Right lobe of liver (tissue), 6 donors: ENCODE data around the gene SYNE4. TPM values are rescaled to one million over a fixed set of nuclear protein-coding genes. Genes with fewer than 3 reads are reported as not detected.
"Not testable (repeated sequence)": the region's sequence is repeated elsewhere in the genome, so short reads cannot be mapped to it uniquely, and the experiment has no call there.

Source experiments
- ATAC-seq, 4 donors: fragments of 200-7000 bp; cut with Tn5 transposase; one replicate each; pipeline ENCODE4 v1.9.1; 2020; ENCODE audit warnings: mild to moderate bottlenecking in 4 of 4, moderate library complexity in 4 of 4
- DNase-seq, 3 donors: peaks; one replicate each; pipeline ENCODE4 v3.0.0-alpha.2; 2020
- H3K27ac ChIP-seq, 3 donors: fragments of 200-600 bp; one replicate each; pipeline ENCODE4 v1.8.0; 2022
- H3K27me3 ChIP-seq, 2 donors: fragments of 200-600 bp; one replicate each; pipeline ENCODE4 v1.8.0; 2022
- H3K36me3 ChIP-seq, 4 donors: fragments of 200-600 bp; sonication (generic) in 1 of 4; one replicate each; pipeline versions ENCODE4 v1.5.1 to v1.8.0; 2017 to 2022; ENCODE audit warnings: control low read depth in 1 of 4
- H3K4me1 ChIP-seq, 4 donors: fragments of 200-600 bp; sonication (generic) in 1 of 4; one replicate each; pipeline versions ENCODE4 v1.5.1 to v1.8.0; 2017 to 2022; ENCODE audit warnings: control low read depth in 1 of 4
- H3K4me3 ChIP-seq, 3 donors: fragments of 200-600 bp; one replicate each; pipeline ENCODE4 v1.8.0; 2022
- H3K9me3 ChIP-seq, 4 donors: fragments of 200-600 bp; sonication (generic) in 1 of 4; one replicate each; pipeline versions ENCODE4 v1.5.1 to v1.8.0; 2017 to 2022; ENCODE audit warnings: control low read depth in 1 of 4
- CTCF ChIP-seq, 4 donors: fragments of 200-600 bp in 3 of 4; fragments of 450-650 bp in 1 of 4; IDR thresholded peaks; one replicate each; pipeline versions ENCODE4 v1.5.1 to v1.8.0; 2016 to 2022; ENCODE audit warnings: antibody characterized with exemption in 4 of 4, mild to moderate bottlenecking in 2 of 4
- POLR2A ChIP-seq: fragments of 450-650 bp; IDR thresholded peaks from one replicate; pipeline ENCODE4 v1.6.1; 2017; ENCODE audit warnings: antibody characterized with exemption, mild to moderate bottlenecking
- WGBS: methylation state at CpG from one replicate; pipeline ENCODE4 v1.1.6; 2018; ENCODE audit warnings: low coverage, low lambda C conversion rate; ENCODE audit not compliant: insufficient coverage; ENCODE audit errors: missing lambda C conversion rate; 5-methylcytosine and 5-hydroxymethylcytosine counted together
- intact Hi-C, 2 donors: fragments of 100-400 bp; cut with DNase I; formaldehyde crosslinking; loops; one replicate each; pipeline versions ENCODE4 v1.11.2 to v1.14.1; 2022
- total RNA-seq, 6 experiments: library from RNA; depleted of rRNA in 2 of 6; stranded (reverse); fragments of >200 nt in 2 of 6; fragmentation: NEBNext Ultra II Directional in 3 of 6; extraction: Animal tissue kit (Norgen Biotek cat#: 25700) in 3 of 6; gene quantifications; one replicate each; pipeline versions ENCODE4 v1.1.0 to v1.2.4, GENCODE V29; 2016 to 2023
- donor health status: DM: no; HTN: yes; CAD: no.
- donor health status: DM: no; HTN: no; CAD: no.
- donor health status: DM: no; HTN: no; CAD: no.
- donor health status: DM: no; HTN: yes; CAD: no.
- donor health status: DM: no; HTN: yes; CAD: no.

Gene SYNE4
- total RNA-seq, 6 experiments from 2014 or later = 3.9 to 7.5 (median 7.0) TPM

GRCh38 chr19:35986111-35986510, 22.5 kb downstream of the SYNE4 start:
- Histone ChIP-seq H3K27me3 (peaks cover 0 to 5% of the 10 kb centered on the region in 2 donors), H3K36me3 (no peaks in the 10 kb centered on the region), H3K27ac (no peak overlapping the region), H3K4me3 (no peak overlapping the region), H3K9me3 (no peaks in the 10 kb centered on the region), H3K4me1 (no peaks in the 10 kb centered on the region)
- intact Hi-C loops = no loop called here
- no peak for ATAC-seq
- DNase-seq = no peak
- TF ChIP-seq POLR2A (no peak), CTCF (IDR thresholded peaks at IDR 0.05) (no peak)
- WGBS = no CpG with 5 or more reads among the region's 5 CpGs

- no peak for TF ChIP-seq POLR2A
- TF ChIP-seq CTCF (IDR thresholded peaks at IDR 0.05) = no peak
- H3K27me3 ChIP-seq = peaks cover 0 to 5% of the 10 kb centered on the region in 2 donors
- 40% methylated on average over 2 of the region's 8 CpGs for WGBS
Observed at GRCh38 chr19:35983177-35983576, 25.4 kb downstream of the SYNE4 start.

GRCh38 chr19:35980997-35981396, 27.6 kb downstream of the SYNE4 start:
- DNase-seq, H3K27me3 ChIP-seq, H3K27ac ChIP-seq, H3K9me3 ChIP-seq, ATAC-seq, H3K4me3 ChIP-seq, H3K36me3 ChIP-seq, H3K4me1 ChIP-seq, intact Hi-C loops: not testable (repeated sequence)
- WGBS = 71% methylated on average over 4 of the region's 4 CpGs

More at GRCh38 chr19:35983177-35983576, 25.4 kb downstream of the SYNE4 start:
- Histone ChIP-seq H3K36me3 (no peaks in the 10 kb centered on the region), H3K9me3 (no peaks in the 10 kb centered on the region), H3K27ac (no peak overlapping the region), H3K4me3 (no peak overlapping the region), H3K4me1 (no peaks in the 10 kb centered on the region)
- intact Hi-C loops = no loop called here
- ATAC-seq (no peak), DNase-seq (no peak)

GRCh38 chr19:35978832-35979365, 29.7 kb downstream of the SYNE4 start:
- H3K27ac ChIP-seq = no peak overlapping the region
- no peak for DNase-seq
- intact Hi-C loops = no loop called here
- no peaks in the 10 kb centered on the region for H3K27me3 ChIP-seq
- H3K9me3 ChIP-seq = no peaks in the 10 kb centered on the region
- no peak overlapping the region for H3K4me3 ChIP-seq
- H3K4me1 ChIP-seq = no peaks in the 10 kb centered on the region
- WGBS = 42% methylated on average over 13 of the region's 20 CpGs
- TF ChIP-seq CTCF (IDR thresholded peaks at IDR 0.05) (no peak), POLR2A (no peak)
- H3K36me3 ChIP-seq = no peaks in the 10 kb centered on the region
- ATAC-seq = no peak

- Histone ChIP-seq H3K36me3 (no peaks in the 10 kb centered on the region), H3K4me1 (no peaks in the 10 kb centered on the region), H3K27ac (no peak overlapping the region), H3K27me3 (no peaks in the 10 kb centered on the region), H3K9me3 (no peaks in the 10 kb centered on the region), H3K4me3 (no peak overlapping the region)
- TF ChIP-seq CTCF (IDR thresholded peaks at IDR 0.05) = no peak
- TF ChIP-seq POLR2A = no peak
- DNase-seq = no peak
- WGBS = 28% methylated on average over 4 of the region's 5 CpGs
- intact Hi-C loops = no loop called here
- no peak for ATAC-seq
Observed at GRCh38 chr19:35978271-35978670, 30.3 kb downstream of the SYNE4 start.
